Ishikawa (cell line): ENCODE measurements around the gene ZRANB3.

ENCODE experiments used
- CEBPB ChIP-seq: IDR thresholded peaks from 2 replicates; pipeline ENCODE4 v1.6.1; 2012
- CREB1 ChIP-seq: IDR thresholded peaks from 2 replicates; pipeline ENCODE4 v1.6.1; 2012; ENCODE audit warnings: low read depth
- EGR1 ChIP-seq: IDR thresholded peaks from 2 replicates; pipeline ENCODE4 v1.6.1; 2012
- EP300 ChIP-seq: IDR thresholded peaks from 2 replicates; pipeline ENCODE4 v1.6.1; 2012; ENCODE audit warnings: borderline replicate concordance
- FOXM1 ChIP-seq: IDR thresholded peaks from 2 replicates; pipeline ENCODE4 v1.6.1; 2012; ENCODE audit warnings: low read depth, borderline replicate concordance
- NFIC ChIP-seq: IDR thresholded peaks from 2 replicates; pipeline ENCODE4 v1.6.1; 2012
- RAD21 ChIP-seq: IDR thresholded peaks from 2 replicates; pipeline ENCODE4 v1.6.1; 2012; ENCODE audit warnings: low read depth
- REST ChIP-seq: IDR thresholded peaks from 2 replicates; pipeline ENCODE4 v1.6.1; 2012; ENCODE audit warnings: low read depth, mild to moderate bottlenecking
- TAF1 ChIP-seq: IDR thresholded peaks from 2 replicates; pipeline ENCODE4 v1.6.1; 2012; ENCODE audit warnings: low read depth, mild to moderate bottlenecking
- TCF12 ChIP-seq: IDR thresholded peaks from 2 replicates; pipeline ENCODE4 v1.6.1; 2012; ENCODE audit warnings: low read depth
- TEAD4 ChIP-seq: IDR thresholded peaks from 2 replicates; pipeline ENCODE4 v1.6.1; 2012
- YY1 ChIP-seq: IDR thresholded peaks from 2 replicates; pipeline ENCODE4 v1.6.1; 2012; ENCODE audit warnings: low read depth
- ZBTB7A ChIP-seq: IDR thresholded peaks from 2 replicates; pipeline ENCODE4 v1.6.1; 2012; ENCODE audit warnings: low read depth
- TF ChIP-seq, protein P1 (sequence below): IDR thresholded peaks from 2 replicates; pipeline ENCODE4 v1.6.1; 2012
- TF ChIP-seq, protein P2 (sequence below): IDR thresholded peaks from 2 replicates; pipeline ENCODE4 v1.6.1; 2012

Gene ZRANB3

GRCh38 chr2:135265960-135266490 lies 265.0 kb downstream of the ZRANB3 start:
- TF ChIP-seq, protein P1, sequence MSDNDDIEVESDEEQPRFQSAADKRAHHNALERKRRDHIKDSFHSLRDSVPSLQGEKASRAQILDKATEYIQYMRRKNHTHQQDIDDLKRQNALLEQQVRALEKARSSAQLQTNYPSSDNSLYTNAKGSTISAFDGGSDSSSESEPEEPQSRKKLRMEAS = no peak
- TF ChIP-seq TCF12 = no peak
- no peak for TF ChIP-seq TEAD4
- no peak for TF ChIP-seq CREB1
- TF ChIP-seq, protein P2, sequence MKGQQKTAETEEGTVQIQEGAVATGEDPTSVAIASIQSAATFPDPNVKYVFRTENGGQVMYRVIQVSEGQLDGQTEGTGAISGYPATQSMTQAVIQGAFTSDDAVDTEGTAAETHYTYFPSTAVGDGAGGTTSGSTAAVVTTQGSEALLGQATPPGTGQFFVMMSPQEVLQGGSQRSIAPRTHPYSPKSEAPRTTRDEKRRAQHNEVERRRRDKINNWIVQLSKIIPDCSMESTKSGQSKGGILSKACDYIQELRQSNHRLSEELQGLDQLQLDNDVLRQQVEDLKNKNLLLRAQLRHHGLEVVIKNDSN = no peak
- no peak for TF ChIP-seq RAD21
- TF ChIP-seq YY1 = no peak
- no peak for TF ChIP-seq FOXM1
- TF ChIP-seq ZBTB7A = no peak
- no peak for TF ChIP-seq EP300
- TF ChIP-seq CEBPB = no peak
- no peak for TF ChIP-seq NFIC
- TF ChIP-seq REST = no peak
- TF ChIP-seq TAF1 = no peak
- TF ChIP-seq EGR1 = no peak

GRCh38 chr2:135259123-135259522 lies 271.9 kb downstream of the ZRANB3 start:
- no peak for TF ChIP-seq NFIC
- TF ChIP-seq, protein P1 = no peak
- no peak for TF ChIP-seq ZBTB7A
- no peak for TF ChIP-seq EP300
- no peak for TF ChIP-seq TAF1
- no peak for TF ChIP-seq YY1
- TF ChIP-seq, protein P2 = no peak
- TF ChIP-seq CREB1 = no peak
- no peak for TF ChIP-seq REST
- TF ChIP-seq TCF12 = no peak
- TF ChIP-seq FOXM1 = no peak
- no peak for TF ChIP-seq CEBPB
- TF ChIP-seq RAD21 = no peak
- TF ChIP-seq EGR1 = no peak
- no peak for TF ChIP-seq TEAD4

- TF ChIP-seq, protein P2 = no peak
- TF ChIP-seq CEBPB (no peak), TEAD4 (no peak), REST (no peak), RAD21 (peak; percentile 13; the same call in 1 of the 2 replicates), ZBTB7A (no peak), NFIC (no peak), EGR1 (no peak)
Observed at GRCh38 chr2:135258193-135258592, 272.8 kb downstream of the ZRANB3 start.

DNA sequence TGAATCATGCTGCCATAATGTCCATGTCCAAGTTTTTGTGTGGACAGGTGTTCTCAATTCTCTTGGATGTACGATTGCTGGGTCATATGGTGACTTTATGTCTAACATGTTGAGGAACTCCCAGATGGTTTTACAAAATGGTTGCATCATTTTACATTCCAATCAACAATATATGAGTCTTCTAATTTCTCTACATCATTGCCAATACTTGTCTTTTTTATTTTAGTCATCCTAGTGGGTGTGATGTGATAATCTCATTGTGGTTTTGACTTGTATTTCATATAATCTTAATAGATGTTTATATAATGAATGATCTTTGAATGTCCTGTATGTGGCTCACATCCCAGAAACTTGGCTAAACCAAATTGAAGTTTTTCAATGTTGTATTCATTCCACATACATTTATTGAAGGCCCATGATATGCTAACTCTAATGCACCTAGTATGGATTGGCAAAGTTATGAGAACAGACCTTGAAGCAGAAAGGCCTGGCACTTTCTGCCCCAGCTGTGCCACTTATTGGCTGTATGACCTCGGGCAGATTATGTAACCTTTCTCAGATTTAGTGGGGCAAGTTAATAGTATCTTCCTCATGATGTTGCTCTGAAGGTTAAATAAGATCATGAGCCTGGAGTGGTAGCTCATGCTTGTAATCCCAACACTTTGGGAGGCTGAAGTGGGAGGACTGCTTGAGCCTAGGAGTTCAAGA lies 273.5 kb downstream of the ZRANB3 start:
- TF ChIP-seq YY1 = no peak
- TF ChIP-seq CEBPB = no peak
- TF ChIP-seq, protein P1 = no peak
- TF ChIP-seq, protein P2 = no peak
- no peak for TF ChIP-seq RAD21
- TF ChIP-seq CREB1 = no peak
- no peak for TF ChIP-seq FOXM1
- no peak for TF ChIP-seq REST
- TF ChIP-seq TAF1 = no peak
- no peak for TF ChIP-seq ZBTB7A
- no peak for TF ChIP-seq EGR1
- no peak for TF ChIP-seq TEAD4
- TF ChIP-seq EP300 = no peak
